Activated CD4-positive, alpha-beta T cell treated with anti-CD3 and anti-CD28 coated beads for 36 hours (primary cell): ENCODE measurements around the gene NEIL1. TPM values are rescaled to one million over a fixed set of nuclear protein-coding genes. Genes with fewer than 3 reads are reported as not detected.

ENCODE experiments used
- ATAC-seq: fragments of 200-7000 bp; cut with Tn5 transposase; one replicate; pipeline ENCODE4 v1.10.0; 2021; ENCODE audit warnings: mild to moderate bottlenecking, moderate library complexity
- CTCF ChIA-PET: fragments of 350-600 bp; sonication (Branson Sonifier 250); formaldehyde crosslinking; loops from one replicate; lab custom pipeline; 2021; ENCODE audit warnings: antibody characterized with exemption; lab: Charles Lee
- POLR2A ChIA-PET: fragments of 350-600 bp; sonication (Branson Sonifier 250); formaldehyde crosslinking; loops from one replicate; lab custom pipeline; 2021; ENCODE audit warnings: antibody characterized with exemption, inconsistent platforms; lab: Charles Lee
- DNase-seq: peaks from one replicate; pipeline ENCODE4 v3.0.0-alpha.2; 2020
- H3K27ac Mint-ChIP-seq: one replicate; pipeline ENCODE4 v1.8.0; 2021; ENCODE audit warnings: mixed read lengths
- H3K27me3 Mint-ChIP-seq: one replicate; pipeline ENCODE4 v1.8.0; 2021; ENCODE audit warnings: mixed read lengths
- H3K36me3 Mint-ChIP-seq: one replicate; pipeline ENCODE4 v1.8.0; 2021; ENCODE audit warnings: low read depth, mixed read lengths
- H3K4me1 Mint-ChIP-seq: one replicate; pipeline ENCODE4 v1.8.0; 2021; ENCODE audit warnings: mixed read lengths
- H3K4me3 Mint-ChIP-seq: one replicate; pipeline ENCODE4 v1.8.0; 2021; ENCODE audit warnings: mild to moderate bottlenecking, moderate library complexity, mixed read lengths
- H3K9me3 Mint-ChIP-seq: one replicate; pipeline ENCODE4 v1.8.0; 2021; ENCODE audit warnings: low read depth, mixed read lengths
- intact Hi-C, 2 experiments: fragments of 100-400 bp; cut with DNase I in 1 of 2; cut with micrococcal nuclease in 1 of 2; formaldehyde crosslinking; loops; one replicate each; pipeline versions ENCODE4 v1.14.2 to v1.15.1; 2022 to 2024; cut with DNase I, micrococcal nuclease
- total RNA-seq, 2 experiments: library from RNA; stranded (reverse); gene quantifications; one replicate each; pipeline ENCODE4 v1.2.3, GENCODE V29; 2021

NEIL1 gene
- total RNA-seq, 2 experiments from 2014 or later = 6.5 to 6.9 TPM

GRCh38 chr15:75366163-75366562 is 19.3 kb downstream of the NEIL1 start:
- H3K9me3 Mint-ChIP-seq = no peaks in the 10 kb centered on the region
- H3K27me3 Mint-ChIP-seq = no peaks in the 10 kb centered on the region
- POLR2A ChIA-PET = no interaction called here
- no peak overlapping the region for H3K27ac Mint-ChIP-seq
- peaks cover 26% of the 10 kb centered on the region for H3K4me1 Mint-ChIP-seq
- ATAC-seq (no peak), DNase-seq (no peak)
- no peak overlapping the region for H3K4me3 Mint-ChIP-seq
- intact Hi-C loops = no loop called here
- CTCF ChIA-PET = interaction anchor here (0.6 kb wide), 1 partner anchor 163 kb away, joined by 3 read pairs; no protein-coding TSS in a partner anchor
- H3K36me3 Mint-ChIP-seq = peaks cover 26% of the 10 kb centered on the region

- intact Hi-C loops = loop anchor here in 1 of 2 experiments (1.0 kb wide), 1 partner anchor 273 kb away; the partner anchor contains the start of gene IMP3
- no peaks in the 10 kb centered on the region for H3K27me3 Mint-ChIP-seq
- ChIA-PET CTCF (interaction anchor here (0.6 to 3.3 kb wide), 16 partner anchors 13 to 280 kb away, joined by 3 to 37 read pairs (median 6); partner anchors contain the start of genes COMMD4, IMP3, SIN3A and SNX33), POLR2A (interaction anchor here (0.5 to 4.9 kb wide), 4 partner anchors 19 to 273 kb away, joined by 3 to 83 read pairs (median 12); partner anchors contain the start of genes IMP3 and SIN3A)
- H3K27ac Mint-ChIP-seq = peak overlapping the region; percentile 60
- ATAC-seq = no peak
- peaks cover 31% of the 10 kb centered on the region for H3K36me3 Mint-ChIP-seq
- peak overlapping the region; percentile 86 for H3K4me3 Mint-ChIP-seq
- DNase-seq = no peak
- H3K4me1 Mint-ChIP-seq = peaks cover 26% of the 10 kb centered on the region
- H3K9me3 Mint-ChIP-seq = no peaks in the 10 kb centered on the region
Observed at GRCh38 chr15:75367006-75367405, 20.2 kb downstream of the NEIL1 start.

GRCh38 chr15:75367406-75367912 is 20.6 kb downstream of the NEIL1 start:
- Mint-ChIP-seq H3K27ac (peak overlapping the region; percentile 71), H3K36me3 (peaks cover 31% of the 10 kb centered on the region), H3K27me3 (no peaks in the 10 kb centered on the region), H3K4me1 (peaks cover 26% of the 10 kb centered on the region), H3K4me3 (peak overlapping the region; percentile 86), H3K9me3 (no peaks in the 10 kb centered on the region)
- CTCF ChIA-PET = interaction anchor here (0.6 to 3.3 kb wide), 28 partner anchors 11 to 436 kb away, joined by 3 to 37 read pairs (median 5); partner anchors contain the start of genes COMMD4, IMP3, SIN3A and SNX33
- POLR2A ChIA-PET = interaction anchor here (0.6 to 4.9 kb wide), 10 partner anchors 11 to 273 kb away, joined by 3 to 83 read pairs (median 6); partner anchors contain the start of genes IMP3, SIN3A and SNUPN
- no peak for ATAC-seq
- intact Hi-C loops = loop anchor here in 1 of 2 experiments (1.0 kb wide), 1 partner anchor 273 kb away; the partner anchor contains the start of gene IMP3
- no peak for DNase-seq

GRCh38 chr15:75367913-75368688 is 21.3 kb downstream of the NEIL1 start, which contains the start of gene MAN2C1:
MAN2C1 (minus strand) TSS chr15:75368607; CDS start chr15:75368583, 24 bp downstream.
- Mint-ChIP-seq H3K27ac (peak within 1 kb of the TSS; percentile 95), H3K4me3 (peak within 1 kb of the TSS; percentile 86), H3K36me3 (peaks cover 33% of the 10 kb centered on the region), H3K9me3 (no peaks in the 10 kb centered on the region), H3K4me1 (peaks cover 26% of the 10 kb centered on the region), H3K27me3 (no peaks in the 10 kb centered on the region)
- ATAC-seq (peak; percentile 94), DNase-seq (peak; percentile 97)
- CTCF ChIA-PET = interaction anchor here (0.5 to 3.3 kb wide), 38 partner anchors 10 to 469 kb away, joined by 3 to 37 read pairs (median 4); partner anchors contain the start of genes COMMD4, IMP3, SIN3A and SNX33
- POLR2A ChIA-PET = interaction anchor here (0.6 to 4.9 kb wide), 15 partner anchors 11 to 644 kb away, joined by 3 to 83 read pairs (median 4); partner anchors contain the start of genes IMP3, SIN3A and SNUPN
- intact Hi-C loops = loop anchor here (1.0 to 2.0 kb wide), 10 partner anchors 21 to 535 kb away; partner anchors contain the start of genes IMP3 (in 2 of the 2), SNUPN (in 2 of the 2), COMMD4 (in 1 of the 2) and FBXO22 (in 1 of the 2)

- Mint-ChIP-seq H3K27me3 (no peaks in the 10 kb centered on the region), H3K4me1 (peaks cover 26% of the 10 kb centered on the region), H3K36me3 (peaks cover 31% of the 10 kb centered on the region), H3K27ac (peak overlapping the region; percentile 95), H3K9me3 (no peaks in the 10 kb centered on the region), H3K4me3 (peak overlapping the region; percentile 86)
- ATAC-seq = peak; percentile 3
- DNase-seq = no peak
- ChIA-PET CTCF (interaction anchor here (0.8 to 3.3 kb wide), 16 partner anchors 10 to 468 kb away, joined by 3 to 37 read pairs (median 6); partner anchors contain the start of genes IMP3 and SIN3A), POLR2A (interaction anchor here (0.7 to 4.9 kb wide), 9 partner anchors 10 to 271 kb away, joined by 3 to 83 read pairs (median 4); partner anchors contain the start of genes IMP3, SIN3A and SNUPN)
- intact Hi-C loops = loop anchor here (1.0 to 2.0 kb wide), 10 partner anchors 21 to 535 kb away; partner anchors contain the start of genes SNUPN (in 2 of the 2), COMMD4 (in 1 of the 2), FBXO22 (in 1 of the 2) and IMP3 (in 1 of the 2)
Observed at GRCh38 chr15:75368689-75369239, 21.9 kb downstream of the NEIL1 start.

GRCh38 chr15:75369897-75370581 is 23.2 kb downstream of the NEIL1 start:
- intact Hi-C loops = loop anchor here in 1 of 2 experiments (2.0 kb wide), 1 partner anchor 83 kb away; no protein-coding TSS in a partner anchor
- no peak for ATAC-seq
- peaks cover 26% of the 10 kb centered on the region for H3K4me1 Mint-ChIP-seq
- DNase-seq = no peak
- peak overlapping the region; percentile 95 for H3K27ac Mint-ChIP-seq
- ChIA-PET POLR2A (interaction anchor here (0.6 to 4.9 kb wide), 3 partner anchors 24 to 187 kb away, joined by 3 to 83 read pairs (median 4); partner anchors contain the start of gene SIN3A), CTCF (interaction anchor here (0.5 to 3.2 kb wide), 7 partner anchors 9 to 278 kb away, joined by 3 to 37 read pairs (median 4); partner anchors contain the start of genes IMP3 and SNX33)
- no peaks in the 10 kb centered on the region for H3K27me3 Mint-ChIP-seq
- peak overlapping the region; percentile 86 for H3K4me3 Mint-ChIP-seq
- no peaks in the 10 kb centered on the region for H3K9me3 Mint-ChIP-seq
- peaks cover 33% of the 10 kb centered on the region for H3K36me3 Mint-ChIP-seq

- no peak for ATAC-seq
- no peaks in the 10 kb centered on the region for H3K9me3 Mint-ChIP-seq
- peaks cover 43% of the 10 kb centered on the region for H3K36me3 Mint-ChIP-seq
- H3K27ac Mint-ChIP-seq = no peak overlapping the region
- POLR2A ChIA-PET = interaction anchor here (4.9 kb wide), 1 partner anchor 82 kb away, joined by 83 read pairs; the partner anchor contains the start of gene SIN3A
- DNase-seq = no peak
- CTCF ChIA-PET = interaction anchor here (0.7 to 1.7 kb wide), 2 partner anchors 167 to 276 kb away, joined by 3 read pairs; partner anchors contain the start of gene SNX33
- H3K4me3 Mint-ChIP-seq = no peak overlapping the region
- H3K27me3 Mint-ChIP-seq = no peaks in the 10 kb centered on the region
- intact Hi-C loops = no loop called here
- peaks cover 26% of the 10 kb centered on the region for H3K4me1 Mint-ChIP-seq
Observed at GRCh38 chr15:75371486-75371885, 24.6 kb downstream of the NEIL1 start.

GRCh38 chr15:75371901-75372688 is 25.3 kb downstream of the NEIL1 start:
- POLR2A ChIA-PET = interaction anchor here (0.7 to 4.9 kb wide), 2 partner anchors 81 to 253 kb away, joined by 3 to 83 read pairs; partner anchors contain the start of genes SIN3A and SNUPN
- intact Hi-C loops = no loop called here
- Mint-ChIP-seq H3K4me1 (peaks cover 21% of the 10 kb centered on the region), H3K4me3 (no peak overlapping the region), H3K27ac (no peak overlapping the region), H3K9me3 (no peaks in the 10 kb centered on the region), H3K27me3 (no peaks in the 10 kb centered on the region), H3K36me3 (peaks cover 43% of the 10 kb centered on the region)
- DNase-seq = no peak
- CTCF ChIA-PET = interaction anchor here (0.7 to 1.7 kb wide), 2 partner anchors 168 to 276 kb away, joined by 3 read pairs; partner anchors contain the start of gene SNX33
- no peak for ATAC-seq

GRCh38 chr15:75380773-75381172 is 33.9 kb downstream of the NEIL1 start:
- DNase-seq (no peak), ATAC-seq (no peak)
- Mint-ChIP-seq H3K36me3 (peaks cover 55% of the 10 kb centered on the region), H3K27me3 (no peaks in the 10 kb centered on the region), H3K4me1 (peaks cover 4% of the 10 kb centered on the region), H3K27ac (peak overlapping the region; percentile 66), H3K4me3 (no peak overlapping the region), H3K9me3 (no peaks in the 10 kb centered on the region)
- POLR2A ChIA-PET = no interaction called here
- CTCF ChIA-PET = interaction anchor here (0.6 to 1.5 kb wide), 2 partner anchors 14 to 110 kb away, joined by 3 to 7 read pairs; no protein-coding TSS in a partner anchor
- intact Hi-C loops = no loop called here
